Activated naive CD8-positive, alpha-beta T cell treated with anti-CD3 and anti-CD28 coated beads, Interleukin-2, amount 50 U/mL, for 24 hours (primary cell): ENCODE data around the gene ZNF503.
A peak's percentile ranks its signal among the peaks of the same experiment; 100 is the strongest.

Experiments used
- ATAC-seq: fragments of 150-1000 bp; cut with Tn5 transposase; one replicate; pipeline ENCODE4 v1.10.0; 2021
- DNase-seq: peaks from one replicate; pipeline ENCODE4 v3.0.0; 2021
- H3K27ac Mint-ChIP-seq: one replicate; pipeline ENCODE4 v1.8.0; 2021; ENCODE audit warnings: mild to moderate bottlenecking, mixed read lengths
- H3K27me3 Mint-ChIP-seq: one replicate; pipeline ENCODE4 v1.8.0; 2021; ENCODE audit warnings: mixed read lengths
- H3K36me3 Mint-ChIP-seq: one replicate; pipeline ENCODE4 v1.8.0; 2021; ENCODE audit warnings: low read depth, mixed read lengths
- H3K4me1 Mint-ChIP-seq: one replicate; pipeline ENCODE4 v1.8.0; 2021; ENCODE audit warnings: mixed read lengths
- H3K4me3 Mint-ChIP-seq: one replicate; pipeline ENCODE4 v1.8.0; 2021; ENCODE audit warnings: mild to moderate bottlenecking, moderate library complexity, mixed read lengths
- H3K9me3 Mint-ChIP-seq: one replicate; pipeline ENCODE4 v1.8.0; 2021; ENCODE audit warnings: mixed read lengths

ZNF503 gene

DNA sequence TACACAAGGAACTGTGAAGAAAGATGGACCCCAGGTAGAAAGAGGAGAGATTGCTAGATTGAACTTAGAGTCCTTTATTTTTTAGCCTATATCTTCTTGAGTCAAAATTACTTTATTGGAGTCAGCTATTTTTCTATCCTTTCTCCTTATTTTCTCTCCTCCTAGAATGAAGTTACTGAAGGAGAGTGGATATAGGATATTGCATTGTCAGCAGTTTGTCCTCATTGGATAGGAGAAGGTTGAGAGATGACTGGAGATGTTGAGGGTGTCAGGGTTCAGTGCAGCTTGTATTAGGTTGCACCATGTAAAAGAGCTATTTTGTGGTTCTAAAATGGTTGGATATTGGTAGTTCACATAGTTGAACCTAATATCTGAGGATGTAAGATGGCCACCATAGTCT is 35.3 kb upstream of the ZNF503 start:
- no peak for ATAC-seq
- no peak for DNase-seq
- H3K27me3 Mint-ChIP-seq = peaks cover 23% of the 10 kb centered on the region
- H3K27ac Mint-ChIP-seq = no peak overlapping the region
- H3K9me3 Mint-ChIP-seq = no peaks in the 10 kb centered on the region
- H3K4me1 Mint-ChIP-seq = peaks cover 4% of the 10 kb centered on the region
- H3K4me3 Mint-ChIP-seq = no peak overlapping the region
- H3K36me3 Mint-ChIP-seq = no peaks in the 10 kb centered on the region

DNA sequence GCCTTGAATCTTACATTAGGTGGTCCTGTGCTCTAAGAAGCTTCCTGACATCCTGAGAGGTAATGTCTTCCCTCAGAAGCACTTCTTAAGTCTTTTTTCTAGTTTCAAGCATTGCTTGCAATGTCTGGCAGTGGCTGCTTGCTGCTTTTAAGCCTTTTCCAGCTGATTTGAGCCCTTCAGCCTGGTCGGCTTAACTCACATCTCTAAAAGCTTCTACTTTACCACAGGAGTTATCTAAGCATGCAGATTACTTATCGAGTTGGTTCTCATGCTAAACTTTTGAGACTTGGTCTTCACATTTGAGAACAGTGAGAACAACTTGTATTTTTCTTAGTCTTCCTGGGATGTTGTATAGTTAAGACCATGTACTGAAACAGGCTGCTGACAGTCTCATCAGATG is 33.7 kb upstream of the ZNF503 start:
- no peak for DNase-seq
- Mint-ChIP-seq H3K36me3 (no peaks in the 10 kb centered on the region), H3K27me3 (peaks cover 32% of the 10 kb centered on the region), H3K4me1 (peaks cover 5% of the 10 kb centered on the region), H3K4me3 (no peak overlapping the region), H3K9me3 (no peaks in the 10 kb centered on the region), H3K27ac (no peak overlapping the region)
- no peak for ATAC-seq

DNA sequence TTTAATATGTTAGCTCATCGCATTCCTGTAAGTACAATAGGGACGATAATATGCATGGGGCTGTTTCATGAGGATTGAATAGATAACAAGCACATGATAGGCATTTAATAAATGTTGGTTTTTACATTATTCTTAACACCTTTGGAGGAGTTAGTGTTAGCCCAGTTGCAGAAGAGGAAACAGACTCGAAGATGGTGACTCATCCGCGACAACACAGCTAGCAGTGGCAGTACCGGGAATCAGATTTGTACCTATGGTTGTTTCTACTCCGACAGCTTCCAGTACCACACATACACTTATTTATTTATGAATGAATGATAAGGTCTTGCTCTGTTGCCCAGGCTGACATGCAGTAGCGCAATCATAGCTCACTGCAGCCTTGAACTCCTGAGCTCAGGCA is 32.7 kb upstream of the ZNF503 start:
- no peak for ATAC-seq
- Mint-ChIP-seq H3K4me3 (no peak overlapping the region), H3K4me1 (peaks cover 5% of the 10 kb centered on the region), H3K36me3 (no peaks in the 10 kb centered on the region), H3K9me3 (no peaks in the 10 kb centered on the region), H3K27ac (no peak overlapping the region), H3K27me3 (peaks cover 37% of the 10 kb centered on the region)
- DNase-seq = no peak

DNA sequence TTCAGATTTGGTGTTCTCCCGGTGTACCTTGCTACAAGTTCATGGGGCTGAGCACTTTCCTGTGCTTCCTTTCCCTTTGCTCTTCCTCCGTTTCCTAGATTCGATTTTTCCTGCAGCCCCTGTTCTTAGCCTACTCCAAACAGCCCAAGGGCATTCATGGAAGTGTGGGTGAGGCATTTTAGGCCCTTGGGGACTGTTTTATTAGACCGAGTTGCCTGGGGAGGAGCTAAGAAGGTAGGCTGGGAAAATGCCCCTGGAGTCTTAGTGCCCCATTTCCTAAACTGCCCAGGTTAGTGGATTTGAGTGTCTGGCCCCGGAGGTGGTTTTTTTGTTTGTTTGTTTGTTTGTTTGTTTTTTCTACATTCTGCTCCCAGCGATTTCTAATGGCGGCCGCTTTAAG is 31.7 kb upstream of the ZNF503 start:
- H3K4me1 Mint-ChIP-seq = peaks cover 5% of the 10 kb centered on the region
- H3K4me3 Mint-ChIP-seq = no peak overlapping the region
- no peak for ATAC-seq
- H3K27ac Mint-ChIP-seq = no peak overlapping the region
- H3K27me3 Mint-ChIP-seq = peaks cover 44% of the 10 kb centered on the region
- no peak for DNase-seq
- H3K36me3 Mint-ChIP-seq = no peaks in the 10 kb centered on the region
- H3K9me3 Mint-ChIP-seq = no peaks in the 10 kb centered on the region

DNA sequence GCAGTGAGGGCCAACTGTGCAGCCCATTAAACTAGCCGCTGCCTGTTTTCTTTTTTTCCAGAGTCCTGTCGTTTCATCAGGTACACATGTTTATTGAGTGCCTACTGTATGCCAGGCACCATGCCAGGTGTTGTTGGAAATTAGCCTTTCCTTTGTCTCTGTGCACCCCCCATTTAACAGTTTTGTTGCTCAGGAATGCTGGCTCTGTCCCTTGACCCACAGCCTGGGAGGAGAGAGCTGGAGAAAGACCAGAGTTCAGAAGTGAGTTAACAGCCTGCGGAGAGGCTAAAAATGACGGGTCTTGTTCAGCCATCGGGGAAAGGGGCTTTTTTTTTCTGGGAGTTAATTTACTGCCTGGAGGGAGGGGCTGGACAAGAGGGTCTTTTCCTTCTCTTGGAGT is 31.2 kb upstream of the ZNF503 start:
- ATAC-seq (no peak), DNase-seq (no peak)
- Mint-ChIP-seq H3K36me3 (no peaks in the 10 kb centered on the region), H3K4me3 (no peak overlapping the region), H3K27ac (no peak overlapping the region), H3K4me1 (peaks cover 5% of the 10 kb centered on the region), H3K9me3 (no peaks in the 10 kb centered on the region), H3K27me3 (peaks cover 44% of the 10 kb centered on the region)

DNA sequence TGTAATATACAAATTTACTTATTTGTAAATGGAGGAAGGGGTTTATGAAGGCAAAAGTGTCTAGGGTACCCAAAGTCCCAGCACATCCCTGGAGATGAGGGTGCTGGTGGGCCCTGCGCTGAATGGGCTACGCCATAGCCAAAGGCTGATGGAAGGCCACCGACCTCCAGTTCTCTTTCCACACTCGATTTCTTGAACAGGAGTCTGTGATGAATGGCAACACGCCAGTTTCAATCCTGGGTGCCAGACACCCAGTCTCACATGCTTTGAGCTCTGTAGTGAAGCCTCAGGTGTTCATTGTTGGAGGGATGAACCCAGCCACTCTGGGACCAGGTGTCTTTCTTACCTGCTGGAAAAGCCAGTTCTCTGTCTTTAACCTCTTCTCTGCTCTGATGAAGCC is 30.6 kb upstream of the ZNF503 start:
- peaks cover 5% of the 10 kb centered on the region for H3K4me1 Mint-ChIP-seq
- H3K9me3 Mint-ChIP-seq = no peaks in the 10 kb centered on the region
- DNase-seq = no peak
- no peak overlapping the region for H3K27ac Mint-ChIP-seq
- ATAC-seq = no peak
- H3K4me3 Mint-ChIP-seq = peak overlapping the region; percentile 51
- no peaks in the 10 kb centered on the region for H3K36me3 Mint-ChIP-seq
- peaks cover 44% of the 10 kb centered on the region for H3K27me3 Mint-ChIP-seq

DNA sequence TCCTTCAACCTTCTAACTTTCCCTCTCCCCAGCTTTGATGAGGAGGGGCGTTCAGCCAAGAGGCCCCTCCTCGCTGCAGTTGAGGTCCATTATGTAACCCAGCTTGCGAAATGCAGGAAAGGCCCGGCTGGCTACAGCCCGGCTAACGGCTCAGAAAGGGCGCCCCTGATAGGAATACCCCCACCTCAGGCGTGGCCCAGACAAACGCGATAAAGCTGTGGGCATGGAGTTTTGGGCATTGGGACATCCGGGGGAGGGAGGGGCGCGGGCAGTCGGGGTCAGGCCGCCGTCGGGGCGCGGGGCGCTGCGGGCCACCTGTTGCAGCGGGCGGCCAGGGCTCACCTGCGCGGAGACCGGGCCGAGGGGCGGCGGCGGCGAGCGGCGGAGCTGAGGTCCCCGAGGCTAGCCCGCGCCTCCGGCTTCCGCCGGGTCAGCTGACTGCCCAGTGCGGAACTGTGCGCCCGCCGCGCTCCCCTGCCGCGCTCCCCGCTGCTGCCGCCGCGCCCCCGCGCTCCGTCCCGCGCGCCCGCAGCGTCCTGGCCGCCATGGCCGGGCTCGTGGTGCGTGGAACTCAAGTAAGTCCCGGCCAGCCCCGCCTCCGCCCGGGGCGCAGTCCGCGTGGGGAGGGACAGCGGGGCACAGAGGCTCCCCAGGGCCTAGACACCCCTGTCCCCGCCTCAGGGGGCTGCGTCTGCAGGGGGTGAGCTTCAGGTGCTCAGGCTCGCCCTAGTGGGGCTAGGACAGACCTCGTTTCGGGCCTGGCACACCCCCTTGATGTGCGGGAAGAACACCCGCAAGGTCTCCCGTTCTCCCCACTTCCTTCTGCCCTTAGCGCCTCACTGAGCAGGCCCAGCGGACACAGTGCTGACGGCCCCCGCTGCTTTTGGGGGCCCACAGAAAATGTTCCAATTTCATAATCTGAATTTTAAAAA is 29.9 kb upstream of the ZNF503 start, which contains the start of gene LRMDA:
TSS of gene LRMDA (plus strand) at position 445 of the 932 bp plus-strand sequence.
- DNase-seq = no peak
- Mint-ChIP-seq H3K9me3 (no peaks in the 10 kb centered on the region), H3K4me3 (peak within 1 kb of the TSS; percentile 51), H3K27me3 (peaks cover 44% of the 10 kb centered on the region), H3K27ac (no peak within 1 kb of the TSS), H3K36me3 (no peaks in the 10 kb centered on the region), H3K4me1 (peaks cover 5% of the 10 kb centered on the region)
- ATAC-seq = no peak

DNA sequence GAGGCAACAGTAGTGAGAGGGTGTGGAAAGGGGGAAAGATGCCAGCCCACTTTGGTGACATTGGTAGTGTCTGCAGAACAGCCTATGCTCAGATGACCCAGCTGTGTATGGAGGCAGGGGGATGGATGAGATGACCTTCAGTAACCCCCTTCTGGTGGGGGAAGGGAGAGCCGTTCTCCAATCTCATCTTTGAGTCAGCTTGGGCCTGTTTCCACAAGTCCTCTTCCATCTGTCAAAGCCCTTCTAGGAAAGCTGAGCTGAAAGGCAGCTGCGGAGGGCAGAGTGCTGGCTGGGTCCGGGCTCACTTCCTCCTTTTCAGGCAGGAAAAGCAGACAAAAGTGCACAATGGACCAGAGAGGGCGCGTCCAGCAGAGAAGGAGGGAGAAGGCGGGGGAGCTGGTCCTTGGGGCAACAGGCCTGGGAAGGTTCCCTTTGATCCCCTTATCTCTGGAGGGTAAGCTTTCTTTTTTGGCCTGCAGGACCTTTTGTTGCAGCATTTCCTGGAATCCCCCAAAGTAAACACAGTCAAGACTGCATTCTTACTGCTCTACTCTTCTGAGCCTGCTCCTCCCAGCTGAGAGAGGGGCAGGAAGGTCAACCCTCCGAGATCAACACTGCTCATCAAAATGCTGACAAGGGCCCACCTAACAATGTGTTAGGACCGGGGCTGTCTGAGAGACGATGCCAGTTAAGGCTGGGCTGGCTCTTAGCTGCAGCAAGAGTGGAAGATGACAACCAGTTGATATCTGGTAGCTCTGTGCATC is 28.6 kb upstream of the ZNF503 start:
- Mint-ChIP-seq H3K36me3 (no peaks in the 10 kb centered on the region), H3K27me3 (peaks cover 42% of the 10 kb centered on the region), H3K4me1 (peaks cover 5% of the 10 kb centered on the region), H3K4me3 (no peak overlapping the region), H3K27ac (no peak overlapping the region), H3K9me3 (no peaks in the 10 kb centered on the region)
- ATAC-seq = no peak
- DNase-seq = no peak

DNA sequence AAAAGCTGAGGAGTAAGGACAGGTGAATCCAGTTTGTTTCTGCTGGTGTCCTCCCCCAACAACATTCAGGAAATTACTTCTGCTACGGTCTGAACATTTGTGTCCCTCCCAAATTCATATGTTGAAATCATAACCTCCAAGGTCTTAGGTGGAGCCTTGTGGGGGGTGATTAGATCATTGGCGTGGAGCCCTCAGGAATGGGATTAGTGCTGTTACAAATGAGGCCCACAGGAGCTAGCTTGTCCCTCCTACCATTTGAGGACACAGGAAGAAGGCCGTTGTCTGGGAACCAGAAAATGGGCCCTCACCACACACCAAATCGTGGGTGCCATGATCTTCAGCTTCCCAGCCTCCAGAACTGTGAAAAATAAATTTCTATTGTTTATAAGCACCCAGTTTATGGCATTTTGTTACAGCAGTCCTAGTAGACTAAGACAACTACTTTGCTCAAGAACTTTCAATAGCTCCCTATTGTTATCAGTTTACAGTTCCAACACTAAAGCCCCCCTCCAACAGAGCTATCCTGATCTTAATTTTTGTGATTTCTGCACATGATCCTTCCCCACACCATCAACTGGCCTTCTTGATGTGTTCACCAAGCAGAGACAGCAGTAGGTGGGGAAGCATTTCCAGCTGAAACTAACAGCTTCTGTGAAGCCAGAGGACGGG is 27.7 kb upstream of the ZNF503 start:
- no peak overlapping the region for H3K27ac Mint-ChIP-seq
- H3K4me1 Mint-ChIP-seq = peaks cover 5% of the 10 kb centered on the region
- ATAC-seq = no peak
- H3K27me3 Mint-ChIP-seq = peaks cover 38% of the 10 kb centered on the region
- H3K4me3 Mint-ChIP-seq = no peak overlapping the region
- H3K9me3 Mint-ChIP-seq = no peaks in the 10 kb centered on the region
- no peaks in the 10 kb centered on the region for H3K36me3 Mint-ChIP-seq
- no peak for DNase-seq

DNA sequence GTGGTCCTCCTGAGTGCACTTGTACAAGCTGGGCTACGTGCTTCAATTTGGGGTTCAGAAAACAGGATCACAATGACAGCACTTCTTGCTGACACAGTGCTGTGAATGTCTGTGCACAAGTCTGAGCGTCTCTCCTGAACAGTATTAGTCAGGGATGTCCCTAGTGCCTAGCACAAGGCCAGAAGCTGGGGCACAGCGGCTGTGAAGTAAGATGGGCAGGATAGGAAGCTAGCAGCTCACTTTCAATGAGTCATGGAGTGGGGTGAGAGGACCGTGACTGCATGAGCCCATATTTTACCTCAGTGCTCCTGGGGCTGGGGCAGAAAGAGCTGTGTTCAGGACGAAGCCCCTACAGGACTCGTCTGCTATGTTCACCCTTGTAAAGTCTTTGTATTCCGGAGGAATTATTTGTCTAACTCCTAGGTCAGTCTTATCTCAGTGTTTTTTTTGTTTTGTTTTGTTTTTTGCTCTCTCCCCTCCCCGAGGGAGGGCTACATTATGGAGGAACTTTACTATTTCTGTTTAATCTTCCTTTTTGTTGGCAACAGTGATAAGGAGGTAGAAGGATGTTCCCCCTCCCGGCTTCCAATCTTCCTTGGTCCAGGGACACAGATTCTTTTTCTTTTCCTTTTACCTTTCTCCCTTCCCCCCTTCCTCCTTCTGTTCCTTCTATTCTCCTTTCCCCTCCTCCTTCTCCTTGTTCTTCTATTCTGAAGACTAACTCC is 27.0 kb upstream of the ZNF503 start:
- Mint-ChIP-seq H3K27me3 (peaks cover 38% of the 10 kb centered on the region), H3K36me3 (no peaks in the 10 kb centered on the region), H3K27ac (no peak overlapping the region), H3K4me3 (no peak overlapping the region), H3K9me3 (no peaks in the 10 kb centered on the region), H3K4me1 (peaks cover 5% of the 10 kb centered on the region)
- peak; percentile 27 for ATAC-seq
- DNase-seq = no peak

DNA sequence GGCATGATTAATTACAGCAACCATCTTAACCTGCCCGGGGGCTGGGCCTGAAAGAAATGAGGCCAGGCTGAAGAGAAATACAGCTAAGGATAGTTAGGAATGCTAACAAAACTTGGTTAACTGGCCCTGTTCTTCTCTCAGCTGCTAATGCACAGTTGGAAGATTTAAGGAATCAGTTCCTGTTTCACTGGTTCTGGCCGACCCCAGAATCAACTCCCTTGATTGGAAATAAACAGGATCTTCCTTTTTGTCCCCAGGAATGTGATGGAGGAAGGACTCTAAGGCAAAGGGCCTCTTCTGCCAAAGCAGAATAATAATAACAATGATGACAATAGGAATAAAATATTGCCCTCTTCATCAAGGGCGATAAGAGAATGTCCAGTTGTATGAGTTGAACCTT is 26.4 kb upstream of the ZNF503 start:
- H3K4me1 Mint-ChIP-seq = peaks cover 5% of the 10 kb centered on the region
- H3K4me3 Mint-ChIP-seq = no peak overlapping the region
- H3K27me3 Mint-ChIP-seq = peaks cover 35% of the 10 kb centered on the region
- no peak for DNase-seq
- H3K27ac Mint-ChIP-seq = no peak overlapping the region
- no peak for ATAC-seq
- no peaks in the 10 kb centered on the region for H3K36me3 Mint-ChIP-seq
- H3K9me3 Mint-ChIP-seq = no peaks in the 10 kb centered on the region

DNA sequence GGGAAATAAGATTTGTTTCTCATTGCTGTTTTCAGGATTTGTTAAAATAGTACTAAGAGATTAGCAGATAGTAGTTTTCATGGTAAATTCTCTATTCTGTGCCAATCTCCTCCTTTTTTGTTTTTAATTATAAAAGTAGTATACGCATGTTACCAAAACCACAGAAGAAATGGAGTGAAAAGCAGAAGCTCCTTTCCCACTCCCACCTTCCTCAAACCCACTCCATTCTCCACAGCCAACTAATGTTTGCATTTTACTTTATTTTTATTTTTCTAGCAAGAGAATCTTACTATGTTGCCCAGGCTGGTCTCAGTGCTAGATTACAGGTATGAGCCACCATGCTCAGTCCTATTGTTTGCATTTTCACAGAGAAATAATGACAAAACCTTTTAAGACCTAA is 25.3 kb upstream of the ZNF503 start:
- H3K36me3 Mint-ChIP-seq = no peaks in the 10 kb centered on the region
- H3K4me3 Mint-ChIP-seq = no peak overlapping the region
- ATAC-seq = no peak
- H3K27ac Mint-ChIP-seq = no peak overlapping the region
- no peaks in the 10 kb centered on the region for H3K9me3 Mint-ChIP-seq
- peaks cover 24% of the 10 kb centered on the region for H3K27me3 Mint-ChIP-seq
- H3K4me1 Mint-ChIP-seq = peaks cover under 1% of the 10 kb centered on the region
- no peak for DNase-seq

DNA sequence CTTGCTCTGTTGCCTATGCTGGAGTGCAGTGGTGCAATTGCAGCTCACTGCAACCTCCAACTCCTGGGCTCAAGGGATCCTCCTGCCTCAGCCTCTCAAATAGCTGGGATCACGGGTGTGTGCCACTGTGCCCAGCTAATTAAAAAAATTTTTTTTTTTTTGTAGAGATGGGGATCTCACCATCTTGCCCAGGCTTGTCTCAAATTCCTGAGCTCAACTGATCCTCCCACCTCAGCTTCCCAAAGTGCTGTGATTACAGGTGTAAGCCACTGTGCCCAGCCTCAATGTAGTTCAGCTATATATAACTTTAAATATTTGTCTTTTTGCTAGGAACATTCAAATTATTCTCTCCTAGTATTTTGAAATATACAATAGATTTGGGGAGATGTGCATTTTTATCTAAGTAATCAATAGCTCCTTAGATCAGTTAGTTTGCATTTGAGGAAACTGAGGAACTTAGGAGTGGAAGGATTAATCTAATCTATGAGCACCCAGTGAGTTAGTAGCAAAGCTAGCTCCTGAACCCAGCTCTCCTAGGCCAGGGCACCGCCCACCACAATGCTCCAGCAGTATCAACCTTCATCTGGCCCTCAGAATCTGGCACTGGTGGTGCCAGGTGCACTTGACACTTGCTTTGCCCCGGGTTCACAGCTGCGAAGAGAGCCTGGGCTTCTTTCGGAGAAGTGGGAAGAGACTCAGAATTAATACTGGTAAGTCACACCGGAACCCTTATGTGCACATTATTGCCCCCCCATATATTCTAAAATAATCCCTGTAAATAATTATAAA is 23.9 kb upstream of the ZNF503 start:
- DNase-seq (no peak), ATAC-seq (no peak)
- H3K4me3 Mint-ChIP-seq = no peak overlapping the region
- H3K4me1 Mint-ChIP-seq = no peaks in the 10 kb centered on the region
- H3K27ac Mint-ChIP-seq = no peak overlapping the region
- H3K27me3 Mint-ChIP-seq = peaks cover 16% of the 10 kb centered on the region
- no peaks in the 10 kb centered on the region for H3K9me3 Mint-ChIP-seq
- no peaks in the 10 kb centered on the region for H3K36me3 Mint-ChIP-seq
